Sigmoid colon (tissue), 4 donors: ENCODE data around the gene AVPR2.

Experiments
- CTCF ChIP-seq, 4 experiments: fragments of 450-650 bp in 3 of 4; fragments of 200-600 bp in 1 of 4; IDR thresholded peaks; one replicate each; pipeline ENCODE4 v1.5.1; 2016 to 2019; ENCODE audit warnings: antibody characterized with exemption in 4 of 4, mild to moderate bottlenecking in 3 of 4, moderate library complexity in 2 of 4
- EP300 ChIP-seq, 4 donors: sonication (generic); formaldehyde crosslinking; IDR thresholded peaks; one replicate each; pipeline ENCODE4 v1.6.1; 2017; ENCODE audit warnings: antibody characterized with exemption in 4 of 4
- POLR2A ChIP-seq, 2 donors: fragments of 450-650 bp; IDR thresholded peaks; one replicate each; pipeline ENCODE4 v1.6.1; 2016; ENCODE audit warnings: antibody characterized with exemption in 2 of 2, mild to moderate bottlenecking in 2 of 2, moderate library complexity in 2 of 2

DNA sequence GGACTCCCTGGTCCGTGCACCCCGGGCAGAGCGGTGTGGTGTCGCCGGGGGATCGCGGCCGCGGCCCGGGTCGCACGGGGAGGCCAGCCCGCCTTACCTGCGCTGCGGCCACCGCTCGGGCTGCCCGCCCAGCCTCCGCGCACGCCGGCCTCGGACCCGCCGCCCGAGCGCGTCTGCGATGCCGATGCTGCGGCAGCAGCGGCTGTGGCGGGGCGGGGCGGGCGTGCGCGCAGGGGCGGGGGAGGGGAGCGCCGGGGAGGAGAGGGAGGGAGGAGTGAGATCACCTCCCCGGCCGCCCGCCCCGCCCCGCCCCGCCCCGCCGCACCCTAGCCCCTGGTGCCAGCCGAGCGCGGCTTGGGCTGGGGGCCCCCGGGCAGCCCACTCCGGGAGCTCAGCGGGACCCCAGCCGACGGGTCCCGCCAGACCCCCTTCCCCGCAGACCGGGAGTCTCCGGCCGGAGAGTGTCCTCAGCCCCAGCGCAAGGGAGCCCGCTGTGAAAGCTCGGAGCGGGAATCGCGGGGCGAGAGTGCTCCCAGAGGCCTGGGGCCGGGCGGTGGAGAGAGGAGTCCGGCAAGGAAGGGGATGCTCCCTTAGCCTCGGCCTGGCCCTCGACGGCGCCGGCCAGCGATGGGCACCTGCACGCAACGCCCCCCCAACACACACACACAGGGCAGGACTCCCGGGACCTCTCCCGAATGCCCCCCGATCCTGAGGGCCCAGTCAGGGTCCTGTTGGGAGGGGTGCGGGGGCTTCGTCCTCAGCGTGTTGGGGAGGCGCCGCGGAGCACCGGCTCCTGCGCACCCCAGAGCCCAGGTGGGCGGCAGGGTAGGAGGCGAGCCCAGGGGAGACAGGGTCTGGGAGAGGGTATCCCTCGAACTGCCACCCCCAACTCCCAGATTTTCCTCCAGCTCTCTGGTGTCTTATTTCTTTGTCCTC is 18.2 kb upstream of the AVPR2 start, which contains the start of gene L1CAM:
- no peak for TF ChIP-seq EP300 (IDR thresholded peaks at IDR 0.05)
- TF ChIP-seq CTCF (IDR thresholded peaks at IDR 0.05), result no peak
- TF ChIP-seq POLR2A (IDR thresholded peaks at IDR 0.05), result no peak
